Measurements from ENCODE around the gene FBXW4.
A peak's percentile ranks its signal among the peaks of the same experiment; 100 is the strongest.

Gene FBXW4

DNA sequence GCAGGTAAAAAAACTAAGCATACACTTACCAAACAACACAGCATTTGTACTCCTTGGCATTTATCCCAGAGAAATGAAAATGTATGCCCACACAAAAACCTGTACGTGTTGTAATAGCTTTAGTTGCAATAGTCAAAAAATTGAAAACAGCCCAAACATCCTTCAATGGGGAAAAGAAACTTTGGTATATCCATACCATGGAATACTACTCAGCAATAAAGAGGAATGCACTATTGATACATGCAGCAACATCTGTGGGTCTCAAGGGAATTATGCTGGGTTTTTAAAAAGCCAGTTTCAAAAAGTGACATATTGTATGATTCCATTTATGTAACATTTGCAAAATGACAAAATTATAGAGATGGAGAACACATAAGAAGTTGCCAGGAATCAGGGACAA is 71.4 kb downstream of the FBXW4 start:
- no peak for DNase-seq
- intact Hi-C loops (cut with DNase I), result no loop called here

DNA sequence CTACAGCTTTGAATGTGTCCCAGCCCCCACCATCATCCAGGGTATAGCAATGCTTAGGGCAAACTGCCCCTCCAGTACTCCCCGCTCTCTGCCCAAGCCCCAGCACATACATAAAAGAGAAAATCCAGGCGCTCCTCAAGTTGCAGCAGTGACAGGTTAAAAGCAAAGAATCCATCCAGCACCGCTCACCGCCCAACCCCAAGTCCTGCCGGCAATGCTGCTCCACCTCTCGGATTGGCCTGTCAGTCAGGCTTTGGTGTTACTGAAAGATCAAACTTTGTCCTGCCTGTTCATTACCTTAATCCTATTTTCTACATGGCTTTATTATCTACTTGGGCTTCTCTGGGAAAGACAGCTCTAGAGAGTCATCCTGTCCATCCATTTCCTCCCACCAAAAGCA is 75.0 kb downstream of the FBXW4 start:
- intact Hi-C loops (cut with DNase I), result no loop called here
- no peak for DNase-seq

DNA sequence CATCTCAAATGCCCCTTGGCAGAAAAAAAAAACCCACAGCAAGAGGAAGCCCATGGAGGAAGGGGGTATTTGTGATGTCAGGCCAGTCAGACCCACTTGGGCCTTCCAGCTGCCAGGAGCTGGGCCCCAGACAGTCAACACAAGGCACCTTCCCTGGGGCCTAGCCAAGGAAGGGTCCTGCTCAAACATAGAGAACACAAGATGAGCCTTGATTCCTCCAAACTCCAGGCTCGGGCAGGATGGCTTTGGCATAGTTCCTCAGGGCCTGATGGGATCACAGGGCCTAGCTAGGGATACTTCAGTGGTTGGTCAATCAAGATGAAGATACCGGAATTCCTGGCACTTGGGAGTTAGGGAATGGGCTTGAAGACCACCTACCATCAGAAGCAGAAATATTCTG is 76.1 kb downstream of the FBXW4 start:
- intact Hi-C loops (cut with DNase I), result no loop called here
- no peak for DNase-seq

DNA sequence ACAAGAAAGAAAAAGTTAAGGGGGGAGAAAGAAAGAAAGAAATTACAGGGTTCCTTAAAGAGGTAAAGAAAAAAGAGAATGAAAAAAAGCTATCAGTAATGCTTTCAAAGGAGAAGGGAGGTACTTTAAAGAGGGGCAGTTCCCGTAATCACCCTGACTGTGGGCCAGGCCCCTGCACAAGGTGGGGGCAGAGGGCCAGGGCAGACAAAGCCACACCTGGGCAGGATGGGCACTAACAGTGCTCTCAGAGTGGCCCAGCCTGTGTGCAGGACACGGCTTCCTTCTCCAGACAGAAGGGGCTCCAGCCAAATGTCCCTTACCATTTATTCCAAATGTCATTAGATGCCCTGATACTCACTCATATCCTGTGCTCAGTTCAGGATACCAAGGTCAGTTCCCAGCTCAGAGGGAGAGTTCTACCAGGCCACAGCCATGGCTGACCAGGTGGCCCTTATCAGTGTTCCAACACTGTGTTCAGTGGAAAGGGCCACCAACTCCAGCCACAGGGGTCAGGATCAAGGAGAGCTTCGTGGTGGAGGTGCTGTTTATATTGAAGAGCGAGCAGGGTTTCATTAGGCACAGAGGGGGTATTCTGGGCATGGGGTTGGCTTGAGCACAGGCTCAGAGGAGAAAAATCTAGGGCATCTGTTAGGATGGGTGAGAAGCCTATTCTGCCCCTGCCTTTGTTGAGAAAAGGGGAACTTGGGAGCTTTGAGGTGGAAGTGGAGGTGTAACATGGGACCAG is 77.0 kb downstream of the FBXW4 start:
- intact Hi-C loops (cut with DNase I), result no loop called here
- DNase-seq, result no peak

DNA sequence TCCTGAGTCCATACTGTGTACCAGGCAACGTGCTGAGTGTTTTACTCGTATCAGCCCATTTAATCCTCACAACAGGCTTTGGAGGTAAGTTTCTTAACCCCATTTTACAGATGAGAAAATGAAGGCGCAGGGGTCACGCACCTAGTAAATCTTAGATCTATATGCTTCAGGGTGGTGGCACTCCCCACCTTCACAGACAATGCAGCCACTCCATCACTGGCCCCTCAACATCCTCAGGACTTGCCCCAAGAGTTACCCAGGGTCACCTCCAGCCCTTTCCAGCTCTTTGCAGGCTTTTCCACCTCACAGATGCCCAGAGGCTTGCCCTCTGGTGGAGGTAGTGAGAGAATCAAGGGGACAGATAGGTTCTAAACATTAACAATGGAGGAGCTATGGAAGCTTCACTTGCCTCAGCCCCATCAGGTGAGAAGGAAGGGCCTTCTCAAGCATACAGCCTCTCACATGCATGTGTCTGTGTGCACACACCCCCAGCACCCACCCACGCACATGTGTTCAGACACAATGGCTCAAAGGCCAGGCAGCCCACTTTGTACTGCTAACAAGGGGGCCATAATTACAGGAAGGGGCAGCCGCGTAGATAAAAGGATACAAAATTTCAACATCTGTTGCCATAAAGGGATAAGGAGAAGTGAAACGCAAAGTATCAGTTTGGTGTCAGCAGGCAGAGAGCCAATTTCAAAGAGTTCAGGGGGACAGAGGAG is 77.7 kb downstream of the FBXW4 start:
- DNase-seq, result no peak

DNA sequence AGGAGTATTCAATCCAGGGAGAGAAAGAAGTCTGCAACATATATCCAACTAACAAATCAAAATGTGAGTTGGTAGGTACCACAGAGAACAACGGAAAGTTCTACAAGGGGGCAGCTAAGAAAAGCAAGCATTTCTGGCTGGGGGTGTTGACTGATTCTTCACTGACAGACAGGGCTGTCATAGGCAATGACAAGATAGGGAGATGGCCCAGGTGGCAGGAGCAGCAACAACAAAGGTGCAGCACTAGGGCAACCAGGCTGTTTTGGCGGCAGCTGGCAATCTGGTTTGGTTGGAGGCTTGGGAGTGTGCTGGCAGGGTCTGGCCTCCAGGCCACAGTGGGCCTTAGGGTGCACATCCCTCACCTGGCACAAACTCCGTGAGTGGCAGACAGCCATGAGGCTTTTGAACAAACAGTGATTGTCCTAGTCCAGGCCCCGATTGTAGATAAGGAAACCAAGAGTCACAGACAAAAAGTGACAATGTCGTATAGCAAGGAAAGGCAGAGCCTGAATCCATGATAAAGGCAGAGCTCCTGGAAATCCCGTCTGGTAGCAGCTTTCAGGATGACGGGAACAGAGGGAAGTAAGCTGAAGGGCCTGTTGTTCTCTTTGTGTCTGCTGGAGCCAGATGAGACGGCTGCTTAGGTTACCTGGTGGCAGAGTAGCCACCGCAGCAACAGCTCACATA is 78.4 kb downstream of the FBXW4 start:
- no peak for DNase-seq
- intact Hi-C loops (cut with DNase I), result no loop called here

More for the DNA sequence above, 77.7 kb downstream of the FBXW4 start:
- intact Hi-C loops (cut with DNase I), result no loop called here

DNA sequence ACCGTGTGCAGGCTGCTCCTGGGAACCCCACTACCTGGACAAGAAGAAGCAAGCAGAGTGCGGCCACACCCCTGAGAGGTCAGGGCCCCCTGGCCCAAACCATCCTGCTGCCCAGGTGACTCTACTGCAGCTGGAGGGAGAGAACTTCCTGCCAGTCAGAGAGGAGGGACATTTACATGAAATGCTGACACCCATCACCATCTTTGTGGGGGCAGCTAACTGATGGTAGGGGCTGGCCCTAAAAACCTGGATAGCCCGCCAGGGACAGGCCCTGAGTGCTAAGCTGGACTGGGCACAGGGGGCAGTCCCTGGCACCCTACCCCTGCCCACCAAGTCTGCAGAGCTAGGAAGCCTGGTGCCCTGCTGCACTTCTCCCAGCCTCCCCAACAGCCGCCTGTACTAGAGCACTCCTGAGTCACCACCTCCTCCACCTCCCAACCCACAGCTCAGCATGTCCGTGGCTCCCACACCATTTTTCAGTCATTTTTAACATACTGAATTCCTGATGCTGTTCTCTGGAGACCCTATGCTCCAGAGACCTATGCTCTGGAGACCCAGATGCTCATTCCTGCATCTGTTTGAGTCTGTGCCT is 79.3 kb downstream of the FBXW4 start:
- intact Hi-C loops (cut with DNase I), result no loop called here
- DNase-seq, result no peak

DNA sequence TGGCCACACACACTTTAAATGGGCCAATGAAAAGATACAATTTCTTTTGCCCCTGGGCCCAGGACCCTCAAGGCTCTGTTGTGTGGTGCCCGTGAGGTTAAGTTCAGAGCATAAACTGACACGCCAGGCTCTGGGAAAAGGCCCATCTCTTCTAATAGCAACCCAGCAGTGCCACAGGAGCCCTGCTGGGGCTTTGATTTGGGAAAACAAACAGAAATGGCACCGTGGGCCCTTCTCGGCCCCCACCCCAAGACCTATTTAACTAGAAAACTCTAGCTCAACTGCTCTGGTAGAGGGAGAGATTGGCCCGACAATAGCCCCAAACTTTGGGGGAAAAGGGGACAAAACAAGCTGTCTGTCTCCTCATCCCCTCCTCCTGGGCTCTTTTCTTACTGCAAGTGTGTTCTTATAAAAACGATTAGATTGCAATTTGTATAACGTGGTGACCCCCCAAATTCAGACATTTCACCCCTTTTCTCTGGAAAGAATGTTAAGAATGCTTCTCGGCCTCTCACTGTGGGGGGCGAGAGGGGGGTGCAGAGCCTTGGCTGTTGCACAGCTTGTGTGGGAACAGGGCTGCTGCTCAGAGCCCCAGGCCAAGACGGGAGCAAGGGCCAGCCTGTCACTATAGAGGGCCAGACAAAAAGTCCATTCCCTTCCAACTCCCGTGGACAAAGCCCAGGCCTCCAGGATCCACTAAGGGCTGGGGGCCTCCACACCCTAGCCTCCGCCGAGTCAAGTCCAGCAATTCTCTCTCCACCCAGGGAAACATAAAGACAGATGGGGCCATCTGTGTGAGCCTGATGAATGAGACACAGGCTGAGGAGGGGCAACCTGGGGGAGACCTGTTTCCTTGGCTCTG is 80.1 kb downstream of the FBXW4 start:
- intact Hi-C loops (cut with DNase I), result no loop called here

DNA sequence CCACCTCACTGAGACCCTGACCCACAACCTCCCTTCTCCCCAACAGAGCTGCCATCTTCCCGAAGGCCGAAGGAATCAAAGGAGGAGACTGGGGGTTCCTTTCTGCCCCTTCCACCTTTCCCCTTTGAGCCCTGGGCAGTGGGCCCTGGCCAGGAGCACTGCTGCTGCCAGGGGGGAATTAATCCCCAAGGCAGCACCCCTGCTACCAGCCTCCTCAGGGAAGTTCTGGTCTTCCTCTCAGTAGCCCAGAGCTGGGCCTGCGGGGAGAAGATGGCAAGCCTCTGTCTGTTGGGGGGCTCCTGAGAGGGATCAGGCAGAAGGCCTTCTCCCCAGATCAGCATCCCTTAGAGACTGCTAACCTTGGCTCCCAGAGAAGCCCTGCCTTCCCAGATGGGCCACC is 81.3 kb downstream of the FBXW4 start:
- intact Hi-C loops (cut with DNase I), result no loop called here
- no peak for DNase-seq

More for the DNA sequence above, 80.1 kb downstream of the FBXW4 start:
- no peak for DNase-seq

DNA sequence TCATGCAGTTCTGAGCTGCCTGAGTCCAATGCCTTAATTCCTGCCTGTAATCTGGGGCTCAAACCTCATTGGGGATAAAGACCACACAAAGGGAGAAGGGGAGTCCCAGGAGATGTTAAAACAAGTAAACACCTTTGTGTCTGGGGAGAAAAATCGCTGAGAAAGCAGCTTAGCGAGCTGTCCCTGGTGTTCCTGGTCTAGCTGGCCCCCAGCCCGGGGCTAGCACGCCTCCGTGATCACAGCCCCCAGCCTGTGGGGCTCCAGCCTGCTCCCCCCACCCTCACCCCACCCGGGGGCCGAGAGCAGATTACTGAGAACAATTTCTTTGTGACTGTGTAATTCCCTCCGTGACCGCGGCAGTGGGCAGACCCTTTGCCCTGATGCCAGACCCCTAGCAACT is 82.1 kb downstream of the FBXW4 start:
- intact Hi-C loops (cut with DNase I), result no loop called here
- no peak for DNase-seq

DNA sequence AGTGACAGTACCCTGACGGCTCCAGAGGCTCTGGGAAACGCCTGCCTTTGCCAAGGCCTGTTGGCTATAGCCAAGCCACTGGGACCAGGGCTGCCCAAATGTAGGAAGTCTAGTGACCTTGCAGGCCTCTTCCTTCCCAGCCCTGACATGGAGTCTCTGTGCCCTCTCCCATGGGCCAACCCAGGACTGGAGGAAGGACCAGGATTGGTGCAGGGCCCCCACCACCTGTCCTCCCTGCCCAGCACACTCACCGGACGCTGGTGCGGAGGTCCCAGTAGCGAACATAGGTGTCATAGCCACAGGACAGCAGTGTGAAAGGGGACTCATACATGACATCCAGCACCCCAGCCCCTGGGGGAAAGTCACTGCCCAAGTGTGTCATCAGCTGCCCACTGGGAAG is 82.9 kb downstream of the FBXW4 start:
- intact Hi-C loops (cut with DNase I), result no loop called here
- DNase-seq, result no peak

DNA sequence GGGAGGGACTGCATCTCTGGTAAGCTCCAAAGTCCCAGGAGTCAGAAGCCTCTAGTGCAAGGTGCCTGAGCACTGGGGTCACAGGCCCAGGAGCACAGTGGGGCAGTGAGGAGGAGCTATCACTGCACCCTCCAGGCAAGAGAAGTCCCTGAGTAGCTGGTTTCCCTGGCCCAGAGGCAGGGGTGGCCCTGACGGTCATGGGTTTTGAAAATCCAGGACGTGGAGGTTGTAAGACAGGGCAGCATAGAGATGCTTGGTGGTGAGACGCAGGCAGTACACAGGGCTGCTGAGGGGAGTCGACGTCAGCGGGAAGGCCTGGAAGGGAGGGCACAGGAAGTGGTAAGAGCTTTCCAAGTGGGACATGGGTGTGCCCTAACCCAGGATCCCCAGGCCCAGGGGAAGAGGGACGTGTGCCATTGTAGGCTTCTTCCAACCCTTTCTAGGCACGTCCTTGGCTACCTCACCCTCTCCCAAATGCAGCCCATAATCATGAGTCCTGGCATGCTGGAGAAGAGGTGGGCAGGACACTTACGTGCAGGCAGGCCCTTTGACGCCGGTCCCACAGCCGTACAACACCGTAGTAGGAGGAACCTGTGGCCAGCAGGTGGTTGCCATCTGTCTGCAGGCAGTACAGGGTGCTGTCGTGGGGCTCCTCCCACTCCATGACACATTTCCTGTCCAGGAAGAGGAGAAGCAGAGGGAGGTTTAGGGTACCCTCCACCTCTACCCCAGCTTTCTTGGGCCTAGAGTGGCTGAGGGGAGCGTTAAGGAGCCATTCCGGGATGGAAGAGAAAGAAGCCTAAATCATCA is 83.7 kb downstream of the FBXW4 start:
- DNase-seq, result no peak
- intact Hi-C loops (cut with DNase I), result no loop called here

DNA sequence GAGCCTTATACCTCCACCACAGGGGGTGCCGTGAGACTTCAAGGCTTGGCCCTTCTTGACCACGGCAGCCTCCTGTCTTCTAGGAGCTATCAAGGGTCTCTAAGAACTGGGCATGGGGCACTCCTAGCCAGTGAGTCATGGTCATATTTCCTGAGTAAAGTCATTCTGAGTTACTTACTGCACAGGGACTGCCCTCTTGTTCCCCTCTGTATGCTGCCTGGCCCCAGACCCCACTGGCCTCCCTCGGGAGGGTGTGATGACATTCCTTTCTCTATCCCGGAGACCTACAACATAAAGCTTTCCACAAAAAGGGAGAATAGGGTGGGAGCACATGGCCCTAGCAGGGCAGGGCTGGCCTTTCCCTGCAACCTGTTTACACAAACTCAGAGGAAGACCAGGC is 85.5 kb downstream of the FBXW4 start:
- DNase-seq, result peak in 1 of 10 donors; percentile 7
- intact Hi-C loops (cut with DNase I), result loop anchor here (10.0 kb wide), 1 partner anchor 85 kb away; the partner anchor contains the start of gene FBXW4

DNA sequence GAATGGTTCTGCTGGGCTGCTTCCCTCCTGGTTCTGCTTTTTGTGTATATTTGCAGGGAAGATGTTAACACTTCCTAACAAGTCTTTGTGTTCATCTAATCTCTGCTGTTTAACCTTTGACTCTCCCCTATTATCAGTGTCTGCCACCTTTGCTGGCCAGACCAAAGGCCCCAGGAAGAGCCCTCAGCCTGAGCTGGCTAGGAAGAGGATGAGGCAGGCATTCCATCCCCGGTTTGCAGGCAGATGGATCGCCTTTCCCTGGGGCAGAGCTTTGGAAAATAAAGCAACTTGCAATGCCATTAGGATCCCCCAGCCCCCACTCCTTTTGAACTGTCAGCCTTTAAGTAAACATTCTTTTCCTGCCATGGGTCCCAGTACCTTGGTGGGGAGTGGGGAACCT is 87.8 kb downstream of the FBXW4 start:
- no peak for DNase-seq
- intact Hi-C loops (cut with DNase I), result loop anchor here (10.0 kb wide), 1 partner anchor 88 kb away; the partner anchor contains the start of gene FBXW4

DNA sequence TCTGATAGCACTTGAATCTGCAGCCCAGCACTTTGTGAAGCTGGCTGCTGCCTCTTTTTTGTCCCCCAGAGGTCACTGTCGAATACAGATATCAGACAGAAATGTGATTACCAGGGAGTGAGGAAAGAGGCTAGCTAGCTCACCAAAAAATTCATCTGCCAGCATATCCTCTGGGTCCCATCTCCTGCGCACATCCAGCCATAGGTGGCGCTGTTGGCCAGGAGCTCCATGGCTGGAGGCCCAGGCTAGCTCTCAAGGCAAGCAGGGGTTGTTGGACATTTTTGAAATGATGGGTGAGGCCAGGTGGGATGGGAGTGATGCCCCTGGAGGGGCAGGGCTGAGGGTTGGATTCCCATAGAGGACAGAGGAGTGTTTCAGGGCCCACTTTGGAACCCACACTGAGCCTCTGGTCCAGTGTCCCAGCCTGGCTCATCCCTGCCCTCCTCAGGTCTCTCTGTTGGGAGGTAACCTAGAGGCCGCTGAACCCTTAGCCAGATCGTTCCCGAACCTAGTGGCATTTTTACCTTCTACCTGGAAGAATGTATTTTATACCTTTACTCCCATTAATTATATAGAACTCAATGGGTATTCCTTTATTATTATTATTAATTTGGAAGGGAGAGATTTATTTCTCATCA is 92.1 kb downstream of the FBXW4 start:
- intact Hi-C loops (cut with DNase I), result loop anchor here (1.0 to 10.0 kb wide), 2 partner anchors 92 to 178 kb away; partner anchors contain the start of gene FBXW4

DNA sequence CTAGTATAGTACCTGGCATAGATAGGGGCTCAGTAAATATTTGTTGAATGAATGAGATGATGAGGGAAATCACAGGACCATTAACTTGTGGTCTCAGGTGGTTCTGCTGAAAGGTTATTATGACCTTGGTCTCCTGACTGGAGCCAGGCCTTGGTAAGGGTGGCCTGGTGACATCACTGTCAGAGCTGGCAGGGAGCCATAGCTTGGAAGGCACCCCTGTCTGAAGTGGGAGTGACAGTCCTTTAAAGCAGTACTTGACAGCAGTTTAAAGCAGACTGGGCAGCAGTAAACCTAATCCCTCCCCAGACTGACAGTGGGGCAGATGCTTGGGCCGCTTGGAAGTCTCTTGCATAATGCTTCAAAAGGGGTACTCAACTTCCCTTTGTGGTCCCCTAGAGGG is 93.4 kb downstream of the FBXW4 start:
- intact Hi-C loops (cut with DNase I), result loop anchor here (10.0 kb wide), 1 partner anchor 93 kb away; the partner anchor contains the start of gene FBXW4
- DNase-seq, result peak in 1 of 10 donors; percentile 40

More for the DNA sequence above, 92.1 kb downstream of the FBXW4 start:
- DNase-seq, result peak; percentile 57 to 97 (median 79)

DNA sequence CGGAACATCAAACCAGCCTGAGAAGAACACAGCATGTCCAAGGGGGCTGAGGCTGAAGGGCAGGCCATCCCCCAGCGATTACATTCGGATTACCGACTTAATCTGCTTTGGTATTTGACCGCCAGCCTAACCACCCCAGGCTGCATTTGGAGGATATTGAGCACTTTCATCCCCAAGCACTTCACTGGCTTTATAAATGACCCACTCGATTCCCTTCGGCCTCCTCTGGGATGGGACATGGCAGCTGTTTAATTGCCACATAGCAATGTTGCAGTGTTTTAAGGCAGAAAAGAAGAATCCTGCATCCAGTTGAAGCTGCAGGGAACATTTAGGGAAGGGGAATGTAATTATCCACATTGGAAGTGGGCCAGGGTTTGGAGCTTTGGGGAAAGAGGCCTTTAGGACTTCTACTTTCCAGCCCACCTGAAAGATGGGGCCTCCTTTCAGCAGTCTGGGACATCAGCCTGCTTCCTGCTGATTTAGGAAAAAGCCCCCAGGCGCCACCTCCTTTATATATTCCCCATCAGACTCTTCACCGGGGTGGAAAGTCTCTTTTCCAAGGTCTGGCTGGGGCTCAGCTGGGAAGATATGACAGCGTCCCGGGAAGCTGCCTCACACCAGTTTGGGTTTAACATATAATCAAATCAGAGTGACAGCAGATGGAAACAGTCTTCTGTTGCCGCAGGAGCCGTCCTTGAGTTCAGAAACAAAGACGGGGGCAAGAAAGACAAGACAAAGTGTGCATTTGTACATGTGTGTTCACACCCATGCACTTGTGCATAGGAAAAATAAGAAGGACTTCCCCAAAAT is 97.7 kb downstream of the FBXW4 start:
- peak in 2 of 10 donors; percentile 29 to 47 for DNase-seq
- intact Hi-C loops (cut with DNase I), result no loop called here
